ENCODE data around the gene SEZ6.

SEZ6 gene

GRCh38 chr17:29051194-29051593, 45.4 kb upstream of the SEZ6 start:
- H3K79me2 ChIP-seq (ENCODE audit: insufficient read depth, low read length): no peaks in the 10 kb centered on the region
- H3K4me1 ChIP-seq (ENCODE audit: insufficient read depth, low read length): peaks cover 24% of the 10 kb centered on the region
- H3K27ac ChIP-seq (ENCODE audit: low read length): no peak overlapping the region
- H3K9me3 ChIP-seq (ENCODE audit: insufficient read depth, low read length, severe bottlenecking): no peaks in the 10 kb centered on the region
- H3K9ac ChIP-seq (ENCODE audit: low read depth, low read length): no peak overlapping the region
- no peak for ATAC-seq (ENCODE audit: insufficient read depth, low read depth)
- H3K36me3 ChIP-seq (ENCODE audit: insufficient read depth, low read length): no peaks in the 10 kb centered on the region
- H3K4me3 ChIP-seq (ENCODE audit: low read depth in 1 of 2, low read length in 2 of 2): no peak overlapping the region
- TF ChIP-seq EZH2 (IDR thresholded peaks at IDR 0.05; ENCODE audit: borderline replicate concordance, low read depth, low read length, severe bottlenecking): no peak
- no peak for TF ChIP-seq CTCF (IDR thresholded peaks at IDR 0.05; ENCODE audit: borderline replicate concordance, extremely low read depth, low read length, poor library complexity, severe bottlenecking)
- DNase-seq: no peak
- H3K4me2 ChIP-seq (ENCODE audit: insufficient read depth, low read length): no peak overlapping the region
- no peaks in the 10 kb centered on the region for H3K27me3 ChIP-seq (ENCODE audit: insufficient read depth, low read length, poor library complexity)
- H2AFZ ChIP-seq (ENCODE audit: low read depth, low read length): no peak overlapping the region
- H4K20me1 ChIP-seq (ENCODE audit: insufficient read depth, low read length): no peaks in the 10 kb centered on the region; the same call in 1 of the 2 replicates

- Histone ChIP-seq H2AFZ (ENCODE audit: low read depth, low read length) (no peak overlapping the region), H3K27me3 (ENCODE audit: insufficient read depth, low read length, poor library complexity) (no peaks in the 10 kb centered on the region), H3K4me3 (ENCODE audit: low read depth in 1 of 2, low read length in 2 of 2) (no peak overlapping the region), H3K36me3 (ENCODE audit: insufficient read depth, low read length) (no peaks in the 10 kb centered on the region), H3K79me2 (ENCODE audit: insufficient read depth, low read length) (no peaks in the 10 kb centered on the region), H3K4me1 (ENCODE audit: insufficient read depth, low read length) (peaks cover 24% of the 10 kb centered on the region), H4K20me1 (ENCODE audit: insufficient read depth, low read length) (no peaks in the 10 kb centered on the region), H3K4me2 (ENCODE audit: insufficient read depth, low read length) (no peak overlapping the region), H3K27ac (ENCODE audit: low read length) (no peak overlapping the region), H3K9ac (ENCODE audit: low read depth, low read length) (no peak overlapping the region), H3K9me3 (ENCODE audit: insufficient read depth, low read length, severe bottlenecking) (no peaks in the 10 kb centered on the region)
- TF ChIP-seq CTCF (IDR thresholded peaks at IDR 0.05; ENCODE audit: borderline replicate concordance, extremely low read depth, low read length, poor library complexity, severe bottlenecking) (no peak), EZH2 (IDR thresholded peaks at IDR 0.05; ENCODE audit: borderline replicate concordance, low read depth, low read length, severe bottlenecking) (no peak)
- ATAC-seq (ENCODE audit: insufficient read depth, low read depth) (no peak), DNase-seq (no peak)
These were observed 44.3 kb upstream of the SEZ6 start for GRCh38 chr17:29050176-29050575.

GRCh38 chr17:29049541-29050145, 43.8 kb upstream of the SEZ6 start:
- Histone ChIP-seq H3K36me3 (ENCODE audit: insufficient read depth, low read length) (no peaks in the 10 kb centered on the region), H3K4me2 (ENCODE audit: insufficient read depth, low read length) (0 out of 2 replicates have a peak overlapping the region, but pooled peaks have one; percentile 55), H3K9me3 (ENCODE audit: insufficient read depth, low read length, severe bottlenecking) (no peaks in the 10 kb centered on the region), H2AFZ (ENCODE audit: low read depth, low read length) (0 out of 2 replicates have a peak overlapping the region, but pooled peaks have one; percentile 67), H3K79me2 (ENCODE audit: insufficient read depth, low read length) (no peaks in the 10 kb centered on the region), H3K27ac (ENCODE audit: low read length) (peak overlapping the region; percentile 84), H4K20me1 (ENCODE audit: insufficient read depth, low read length) (no peaks in the 10 kb centered on the region), H3K9ac (ENCODE audit: low read depth, low read length) (no peak overlapping the region), H3K4me3 (ENCODE audit: low read depth in 1 of 2, low read length in 2 of 2) (no peak overlapping the region), H3K4me1 (ENCODE audit: insufficient read depth, low read length) (peaks cover 24% of the 10 kb centered on the region), H3K27me3 (ENCODE audit: insufficient read depth, low read length, poor library complexity) (no peaks in the 10 kb centered on the region)
- TF ChIP-seq EZH2 (IDR thresholded peaks at IDR 0.05; ENCODE audit: borderline replicate concordance, low read depth, low read length, severe bottlenecking): no peak
- no peak for TF ChIP-seq CTCF (IDR thresholded peaks at IDR 0.05; ENCODE audit: borderline replicate concordance, extremely low read depth, low read length, poor library complexity, severe bottlenecking)
- no peak for ATAC-seq (ENCODE audit: insufficient read depth, low read depth)
- no peak for DNase-seq
